T-helper 2 cell (primary cell): ENCODE data around the gene TMF1.
A peak's percentile ranks its signal among the peaks of the same experiment; 100 is the strongest.

Experiments used
- DNase-seq, 5 experiments: peaks; one replicate each; pipeline versions ENCODE4 v3.0.0 to v3.0.0-alpha.2; 2012 to 2022

The TMF1 gene

DNA sequence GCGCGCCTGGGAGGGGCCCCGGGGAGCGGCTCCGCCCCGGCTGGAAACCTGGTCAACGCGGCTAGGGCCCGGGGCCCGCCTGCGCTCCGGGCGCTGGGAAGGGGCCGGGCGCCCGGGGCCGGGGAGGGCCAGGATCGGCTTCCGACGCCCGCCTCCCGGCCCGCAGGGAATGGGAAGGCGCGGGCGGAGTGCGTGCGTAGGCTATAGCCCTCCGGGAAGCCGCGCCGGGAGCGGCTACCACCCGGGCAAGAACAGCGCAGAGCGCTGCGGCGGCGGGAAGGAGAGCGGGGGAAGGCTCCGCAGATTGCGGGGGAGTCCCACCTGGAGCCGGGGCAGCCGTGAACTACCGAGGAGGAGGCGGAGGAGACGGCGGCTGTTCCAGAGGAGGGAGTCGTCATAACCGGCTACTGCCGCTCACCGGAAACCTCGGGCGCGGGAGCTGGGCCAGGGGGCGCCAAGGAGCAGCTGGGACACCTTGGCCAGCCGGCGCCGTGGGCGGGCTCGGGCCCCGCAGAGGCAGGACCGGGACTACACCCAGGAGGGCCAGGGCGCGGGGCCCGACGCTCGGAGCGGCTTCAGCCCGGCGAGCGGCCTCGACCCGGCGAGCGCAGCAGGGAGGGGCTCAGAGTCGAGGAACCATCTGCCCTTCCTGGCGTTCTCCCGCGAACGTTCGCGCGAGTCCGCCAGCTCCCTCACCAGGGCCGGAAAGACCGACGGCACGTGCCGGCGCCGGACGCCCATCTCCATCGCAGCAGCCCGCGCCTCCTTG lies 38.7 kb downstream of the TMF1 start, which contains the start of gene EOGT:
EOGT (minus strand) TSS at position 432 of the 769 bp plus-strand sequence. CDS start 3,838 bp downstream, outside the sequence.
- DNase-seq, result peak; percentile 65 to 85 (median 73)

DNA sequence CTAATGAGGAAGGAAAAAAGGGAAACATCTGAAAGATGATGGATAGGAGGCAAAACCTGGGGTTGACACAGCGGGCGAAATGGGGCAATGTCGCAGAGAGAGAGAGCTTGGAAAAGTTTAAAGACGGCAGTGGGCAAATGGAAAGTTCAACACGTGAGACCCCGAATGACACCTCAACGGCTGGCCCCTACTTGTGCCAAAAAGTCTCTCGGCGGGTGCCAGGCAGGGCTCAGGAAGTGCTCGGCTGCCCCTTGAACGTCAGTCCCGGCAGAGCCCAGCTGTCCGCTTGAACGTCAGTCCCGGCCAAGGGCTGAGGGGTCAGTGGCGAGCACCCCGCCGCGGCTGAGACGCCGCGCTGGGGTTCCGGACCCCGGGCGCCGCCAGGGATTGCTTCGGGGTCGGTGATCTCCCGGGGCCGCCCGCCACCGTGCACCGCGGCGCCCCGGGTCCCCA lies 39.3 kb downstream of the TMF1 start:
- peak in 1 of 5 experiments; percentile 10 for DNase-seq

DNA sequence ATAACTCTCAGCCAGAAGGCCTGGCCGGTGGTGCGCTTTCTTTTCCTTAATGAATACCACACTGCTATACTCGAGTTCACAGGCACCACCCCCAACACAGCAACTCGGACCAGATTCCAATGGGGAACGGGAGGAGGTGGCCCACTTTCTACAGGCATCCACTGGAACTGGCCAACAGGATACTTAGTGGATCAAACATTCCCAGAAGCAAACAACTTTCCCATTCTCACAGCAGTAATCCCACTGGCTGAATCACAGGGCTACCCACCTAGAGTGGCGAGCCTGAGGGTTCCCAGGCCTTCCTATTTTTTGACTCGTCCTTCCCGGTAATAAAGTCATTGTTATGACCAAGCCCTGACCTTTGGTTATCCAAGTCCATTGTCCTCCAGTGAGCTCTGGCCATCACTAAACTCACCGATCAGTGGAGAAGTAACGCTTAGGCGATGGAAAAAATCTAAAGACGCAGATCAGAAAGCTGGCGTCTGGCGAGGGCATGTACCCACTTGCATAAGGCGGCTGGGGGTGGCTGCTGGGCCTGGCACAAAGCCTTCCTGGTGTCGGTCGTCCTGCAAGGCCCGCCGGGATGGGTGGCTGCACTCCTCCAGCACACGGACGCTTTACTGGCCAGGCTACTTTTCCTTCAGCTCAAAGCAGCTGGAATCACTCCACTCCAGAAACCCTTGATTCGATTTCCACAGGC lies 39.9 kb downstream of the TMF1 start:
- no peak for DNase-seq

DNA sequence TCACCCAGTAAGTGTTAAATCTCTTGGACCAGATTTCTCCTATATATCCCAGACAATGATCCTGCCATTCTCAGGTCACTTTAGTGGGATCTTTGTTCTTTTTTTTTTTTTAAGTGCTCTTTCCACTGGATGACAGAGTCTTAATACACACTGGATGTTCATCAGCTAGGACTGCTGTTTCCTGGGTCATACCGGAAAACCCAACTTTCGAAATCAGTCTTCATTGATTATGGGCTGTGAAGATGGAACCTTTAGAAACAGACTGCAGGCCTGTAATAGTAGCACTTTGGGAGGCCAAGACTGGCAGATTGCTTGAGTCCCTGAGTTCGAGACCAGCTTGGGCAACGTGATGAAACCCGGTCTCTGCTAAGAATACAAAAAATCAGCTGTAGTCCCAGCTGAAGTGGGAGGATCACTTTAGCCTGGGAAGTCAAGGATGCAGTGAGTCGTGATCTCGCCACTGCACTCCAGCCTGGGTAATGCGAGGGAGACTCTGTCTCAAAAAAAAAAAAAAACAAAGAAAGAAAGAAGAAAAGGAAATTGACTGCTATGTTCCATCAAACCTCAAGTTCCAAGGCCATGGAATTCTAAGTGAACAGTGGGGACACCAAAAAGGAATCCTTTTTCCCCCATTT lies 40.9 kb downstream of the TMF1 start:
- DNase-seq, result no peak

DNA sequence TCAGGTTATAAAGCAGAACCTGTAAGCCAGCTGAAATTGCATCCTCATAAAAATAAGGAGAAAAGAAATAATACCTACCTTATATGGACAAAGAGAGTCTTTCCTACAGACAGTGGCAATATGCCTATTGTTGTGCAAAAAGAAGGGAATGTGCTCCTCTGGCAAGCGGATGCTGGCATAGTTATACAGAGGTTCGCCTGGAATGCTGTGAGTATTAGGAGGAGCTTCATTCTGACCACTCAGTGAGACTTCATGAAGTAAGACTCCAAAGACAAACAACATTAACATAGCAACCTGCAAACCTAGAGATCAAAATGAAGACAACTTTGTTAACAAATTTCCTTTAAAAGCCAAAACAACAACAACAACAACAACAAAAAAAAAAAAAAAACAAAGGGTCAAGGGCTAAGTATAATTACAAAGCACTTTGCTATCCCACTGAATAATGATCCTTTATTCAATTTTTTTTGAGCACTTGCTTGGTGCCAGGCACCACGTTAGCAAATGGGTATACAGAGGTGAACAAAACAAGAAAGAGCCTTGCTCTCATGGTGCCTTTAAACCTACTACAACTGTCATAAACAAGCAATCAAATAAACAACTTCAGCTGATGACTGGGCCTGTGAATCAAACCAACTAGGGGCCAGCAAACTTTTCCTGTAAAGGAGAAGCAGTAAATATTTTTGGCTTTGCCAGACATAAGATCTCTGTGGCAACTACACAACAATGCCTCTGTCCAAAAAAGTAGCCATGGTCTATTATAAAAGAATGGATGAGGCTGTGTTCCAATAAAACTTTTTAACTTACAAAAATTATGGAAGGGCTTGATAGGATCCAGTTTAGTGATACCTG lies 42.3 kb downstream of the TMF1 start:
- no peak for DNase-seq

DNA sequence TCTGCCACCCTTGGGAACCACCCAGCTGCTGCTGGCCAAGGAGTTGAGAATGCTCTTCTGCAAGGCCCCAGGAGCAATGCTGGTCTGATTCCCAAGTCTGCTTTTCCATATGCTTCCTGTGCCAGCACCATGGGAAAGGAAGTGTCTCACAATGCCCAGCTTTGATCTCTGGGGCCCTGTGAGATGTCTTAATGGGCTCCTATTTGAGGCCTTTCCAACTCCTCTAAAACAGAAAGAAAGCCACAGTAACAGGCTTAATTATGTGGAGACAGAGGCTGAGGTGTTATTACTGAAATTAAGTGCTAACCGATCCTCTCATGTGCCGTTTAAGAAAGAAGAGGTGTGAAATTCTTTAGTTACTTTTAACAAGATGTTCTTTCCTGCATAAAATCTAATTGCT lies 43.2 kb downstream of the TMF1 start:
- no peak for DNase-seq

DNA sequence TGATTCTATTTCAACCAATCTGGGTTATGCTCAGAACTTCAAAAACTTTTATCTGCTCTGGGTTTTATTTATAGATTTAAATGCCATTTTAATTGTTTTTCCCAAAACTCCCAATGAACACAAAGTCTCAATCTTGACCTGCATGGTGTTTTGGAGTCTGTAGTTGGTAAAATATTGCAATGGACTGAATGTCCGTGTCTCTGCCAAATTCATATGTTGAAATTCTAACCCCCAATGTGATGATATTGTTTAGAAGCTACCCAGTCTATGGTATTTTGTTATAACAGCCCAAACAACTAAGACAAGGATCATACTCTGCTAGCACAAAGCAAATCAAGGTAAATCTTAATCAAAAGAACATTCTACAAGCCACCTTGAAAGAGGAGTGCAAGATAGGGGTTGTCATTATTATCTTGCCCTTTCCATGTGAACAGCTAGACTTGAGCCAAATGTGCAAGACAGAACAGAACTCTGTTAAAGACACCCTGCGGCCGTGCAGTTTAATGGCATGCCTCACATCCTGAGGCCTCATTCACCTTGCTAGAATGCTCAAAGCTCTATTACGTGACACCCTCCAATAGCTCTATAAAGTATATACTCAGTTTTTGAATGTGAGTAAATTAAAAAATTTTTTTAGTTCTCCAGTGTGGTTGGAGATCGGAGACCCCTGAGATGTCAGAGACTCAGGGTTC lies 46.2 kb downstream of the TMF1 start:
- no peak for DNase-seq

DNA sequence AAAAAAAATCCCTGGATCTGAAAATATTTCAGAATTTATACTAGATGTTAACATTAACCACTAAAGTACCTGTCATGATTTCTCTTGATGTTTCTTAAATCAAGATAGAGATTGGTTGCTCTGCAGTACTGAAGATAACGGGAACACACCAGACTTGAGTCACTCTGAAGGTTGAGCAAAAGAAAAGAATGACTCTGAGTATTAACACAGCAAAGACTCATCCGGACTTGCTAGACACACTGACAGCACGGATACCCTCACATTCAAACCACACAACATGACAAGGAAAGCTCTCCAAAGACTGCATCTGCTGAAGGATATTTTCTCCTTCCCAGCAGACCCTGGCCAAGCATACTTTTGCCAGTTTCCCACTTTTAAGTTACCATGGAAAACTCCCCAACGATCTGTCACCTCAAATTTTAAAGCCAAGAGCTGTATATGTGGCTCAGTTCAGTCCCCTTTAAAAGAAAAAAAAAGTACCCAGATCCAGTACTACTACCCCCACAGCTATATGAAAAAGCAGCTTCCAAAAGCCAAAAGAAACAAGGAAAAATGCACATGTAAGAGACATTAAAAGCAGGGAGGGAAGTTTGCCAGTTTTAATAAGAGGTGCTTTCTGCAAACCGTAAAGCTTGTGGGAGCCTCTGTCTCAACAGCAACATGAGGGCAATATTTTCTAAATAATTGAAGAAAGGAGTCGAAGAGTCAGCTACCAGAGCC lies 46.9 kb downstream of the TMF1 start:
- DNase-seq, result no peak

DNA sequence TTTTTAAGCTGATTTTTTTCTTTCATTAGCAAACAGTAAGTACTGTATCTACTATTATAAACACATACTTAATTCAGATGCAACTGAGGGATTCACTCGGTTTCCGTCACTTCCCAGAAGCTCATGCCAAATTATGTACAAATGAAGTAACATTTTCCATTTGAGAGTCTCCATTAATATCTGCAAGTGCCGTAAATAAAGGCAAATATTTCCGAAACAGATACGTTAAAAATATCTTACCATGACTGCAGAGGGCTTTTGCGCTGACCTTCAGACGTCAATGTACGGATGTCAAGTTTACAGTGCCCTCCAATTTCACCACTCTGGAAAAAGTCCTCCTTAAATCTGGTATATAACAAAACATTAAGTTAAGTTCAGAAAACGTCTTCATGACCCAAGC lies 48.0 kb downstream of the TMF1 start:
- DNase-seq, result no peak

DNA sequence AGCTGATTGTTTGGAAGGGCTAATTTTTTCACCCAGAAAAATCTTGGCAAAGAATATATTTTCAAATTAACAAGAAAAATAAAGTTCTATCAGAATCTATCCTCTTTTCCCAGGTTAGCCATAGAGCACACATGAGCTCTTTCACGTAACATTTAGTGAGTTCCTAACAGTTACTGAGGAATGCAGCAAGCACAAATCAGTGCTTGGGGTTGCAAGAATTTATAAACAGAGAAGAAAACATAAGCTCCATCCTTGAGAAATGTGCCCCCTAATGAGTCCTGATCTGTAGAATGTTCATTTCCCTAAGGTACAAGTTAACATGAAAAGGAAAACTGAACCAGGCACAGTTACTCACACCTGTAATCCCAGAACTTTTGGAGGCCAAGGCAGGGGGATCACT lies 52.5 kb downstream of the TMF1 start:
- no peak for DNase-seq

DNA sequence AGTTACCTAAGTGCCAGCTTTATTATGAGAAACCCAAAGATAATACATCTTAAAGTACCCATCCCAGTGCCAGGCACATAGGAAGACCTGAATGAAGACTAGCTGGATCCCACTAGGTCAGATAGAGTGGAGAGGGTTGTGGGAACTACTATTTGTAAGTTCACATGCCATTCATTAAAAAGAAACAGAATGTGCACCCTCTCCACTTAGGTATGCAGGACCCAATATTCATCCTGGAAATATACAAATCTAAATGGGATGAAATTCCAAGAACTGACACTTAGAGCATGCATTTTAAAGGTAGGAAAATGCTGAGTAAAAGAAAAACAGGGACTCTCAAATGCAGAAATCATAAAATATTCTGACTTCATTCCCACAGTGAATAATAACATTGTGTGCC lies 53.0 kb downstream of the TMF1 start:
- no peak for DNase-seq

DNA sequence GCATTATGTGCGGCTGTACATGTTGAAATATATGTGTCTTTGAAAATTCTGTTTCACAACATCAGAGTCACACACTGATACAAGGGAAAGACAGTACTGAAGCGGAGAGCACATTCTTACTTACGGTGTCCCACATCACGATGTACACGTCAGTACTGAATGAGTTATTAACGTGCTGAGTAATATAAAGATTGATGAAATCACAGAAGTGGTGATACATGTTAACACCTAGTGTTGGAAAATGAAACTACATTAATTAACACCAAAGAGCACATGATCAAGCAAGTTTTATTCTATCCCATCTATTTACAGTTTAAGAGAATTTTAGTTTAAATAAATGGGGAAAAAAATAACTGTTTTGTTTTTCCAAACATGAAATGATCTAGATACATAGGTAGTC lies 54.2 kb downstream of the TMF1 start:
- peak in 1 of 5 experiments; percentile 93 for DNase-seq

DNA sequence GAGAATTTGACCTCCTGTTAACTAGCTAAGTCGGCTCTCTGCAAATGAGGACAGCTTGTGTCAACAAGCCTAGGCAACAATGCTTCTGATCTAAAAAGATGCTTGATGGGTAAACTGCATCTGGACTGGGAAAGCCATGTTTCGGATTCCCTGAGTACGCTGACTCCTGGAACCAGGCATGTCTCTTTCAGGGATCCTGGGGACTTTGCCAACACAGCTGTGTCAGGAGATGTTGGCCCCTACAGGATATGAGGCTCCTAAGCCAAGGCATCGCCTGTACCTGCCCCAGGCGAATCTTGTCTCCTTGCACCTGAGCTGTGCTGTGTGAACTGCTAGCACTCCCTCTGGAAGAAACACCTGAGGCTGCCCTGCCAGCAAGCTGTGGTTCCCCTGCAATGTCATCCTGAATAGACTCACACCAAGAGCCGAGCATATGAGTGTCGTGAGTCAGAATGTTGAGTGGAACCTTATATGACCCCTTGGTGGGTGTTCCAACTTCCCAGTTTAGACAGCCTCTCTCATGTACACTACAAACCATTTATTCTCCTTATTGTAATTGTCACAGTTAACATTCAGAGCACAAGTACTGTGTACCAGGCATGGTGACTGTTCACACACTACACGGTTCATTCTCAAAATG lies 55.7 kb downstream of the TMF1 start:
- DNase-seq, result peak in 1 of 5 experiments; percentile 57

DNA sequence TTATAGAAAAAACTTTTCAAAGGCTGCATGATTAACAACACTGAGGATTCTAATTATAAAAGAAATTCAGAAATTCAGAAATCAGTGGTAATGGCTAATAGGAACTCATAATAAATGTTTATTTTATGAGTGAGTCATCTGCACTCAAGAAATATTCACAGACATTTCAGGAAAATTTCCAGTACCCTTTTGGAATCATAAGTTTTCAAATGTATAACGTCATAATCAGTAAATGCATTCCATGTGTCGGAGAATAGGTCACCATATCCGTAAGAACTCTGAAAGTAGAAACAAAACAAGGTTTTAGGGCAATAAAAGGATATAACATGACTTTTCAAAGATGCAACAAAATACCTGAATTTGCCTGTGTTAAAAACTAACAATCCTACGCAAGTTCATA lies 63.4 kb downstream of the TMF1 start:
- no peak for DNase-seq

DNA sequence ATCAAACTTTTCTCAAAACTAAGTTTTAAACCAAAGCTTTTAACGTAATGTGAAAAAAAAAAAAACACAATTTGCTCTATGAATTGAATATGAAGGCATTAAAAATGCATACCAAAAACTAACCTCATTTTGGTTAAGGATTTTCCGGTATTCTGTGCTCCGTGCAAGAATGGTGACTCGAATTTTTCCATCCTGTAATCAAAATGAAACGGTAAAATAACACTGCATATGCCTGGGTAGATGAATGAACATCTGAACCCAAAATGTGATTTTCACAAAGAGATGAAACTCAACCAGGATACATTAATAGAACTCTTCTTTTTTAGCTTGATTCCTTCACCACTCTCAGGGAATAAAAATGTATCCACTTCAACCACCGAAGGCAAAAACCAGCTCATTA lies 64.8 kb downstream of the TMF1 start:
- DNase-seq, result no peak

DNA sequence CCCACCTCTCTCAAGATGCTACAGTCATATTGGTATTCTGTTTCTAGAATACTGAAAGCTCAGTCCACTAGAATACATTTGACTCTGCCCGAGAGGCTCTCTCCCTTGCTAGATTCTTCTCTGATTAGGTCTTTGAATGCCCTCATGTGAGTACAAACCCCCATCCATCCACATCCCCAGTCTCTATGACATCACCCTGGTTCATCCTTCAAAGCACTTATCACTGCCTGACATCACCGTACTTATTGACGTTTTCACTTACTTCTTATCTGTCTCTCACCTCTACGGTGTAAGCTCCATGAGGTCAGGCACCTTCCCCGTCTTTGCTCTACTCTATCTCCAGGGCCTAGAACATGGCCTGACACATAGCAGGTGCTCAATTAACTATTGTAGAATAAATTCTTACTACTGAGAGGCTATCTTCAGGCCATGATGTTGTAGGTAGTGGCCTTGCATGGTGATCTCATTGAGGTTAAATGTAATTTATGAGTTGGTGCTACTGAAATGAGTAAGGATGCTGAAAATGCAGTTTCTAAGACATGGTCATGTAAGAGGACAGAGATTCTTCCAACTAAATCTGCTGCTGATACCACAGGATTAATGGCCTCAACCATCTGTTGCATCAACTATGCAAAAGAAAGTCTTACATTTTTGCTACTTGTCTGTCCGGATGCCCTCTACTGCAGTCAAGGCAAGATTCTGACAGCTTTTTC lies 65.5 kb downstream of the TMF1 start:
- peak in 1 of 5 experiments; percentile 55 for DNase-seq

DNA sequence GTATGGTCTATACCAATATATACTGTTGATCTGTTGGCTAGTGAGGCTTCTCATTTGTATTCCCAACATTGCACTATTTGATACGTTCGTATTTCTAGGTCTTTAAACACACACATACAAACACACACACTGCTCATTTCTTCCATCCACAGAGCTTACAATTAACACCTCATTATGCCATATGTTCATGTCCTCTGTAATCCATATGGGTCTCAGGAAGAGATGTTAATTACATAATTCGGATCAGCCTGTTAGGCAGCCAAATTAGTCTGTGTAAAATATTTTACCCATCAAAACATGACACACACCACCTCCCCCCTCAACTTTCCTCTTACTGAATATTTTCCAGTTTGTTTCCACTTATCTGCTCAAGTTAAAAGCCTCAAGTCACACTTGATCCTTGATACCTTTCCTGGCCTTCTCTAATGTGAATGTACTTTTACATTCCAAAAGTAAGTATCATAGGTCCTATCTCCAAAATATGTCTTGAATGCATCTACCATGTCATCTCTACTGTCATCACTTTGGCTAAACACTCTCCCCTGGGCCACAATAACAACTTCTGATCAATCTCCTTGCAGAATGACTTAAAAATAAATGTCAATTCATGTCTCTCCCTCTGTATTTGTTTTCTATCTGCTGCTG lies 66.9 kb downstream of the TMF1 start:
- no peak for DNase-seq

DNA sequence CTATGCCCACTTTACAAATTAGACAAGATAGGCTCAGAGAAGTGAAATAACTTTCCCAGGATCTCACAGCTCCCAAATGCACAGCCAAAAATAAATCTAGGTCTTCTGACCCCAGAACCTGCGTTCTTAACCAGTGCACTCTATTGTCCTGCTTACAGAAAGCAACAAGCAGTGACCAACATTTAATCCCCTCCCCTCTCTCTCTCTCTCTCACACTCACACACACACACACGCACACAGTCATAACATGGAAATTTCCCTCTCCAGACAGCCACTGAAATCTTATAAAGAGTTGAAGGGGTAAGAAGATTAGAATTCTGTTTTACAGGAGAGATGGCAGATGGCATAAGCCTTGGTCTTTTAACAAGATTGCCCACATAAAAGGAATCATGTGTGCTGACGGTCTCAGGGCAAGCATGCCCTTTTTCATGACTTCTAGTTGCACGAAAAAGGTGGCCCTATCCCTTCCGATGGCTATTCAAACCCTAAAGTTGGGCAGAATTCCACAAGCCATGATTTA lies 68.1 kb downstream of the TMF1 start:
- no peak for DNase-seq

DNA sequence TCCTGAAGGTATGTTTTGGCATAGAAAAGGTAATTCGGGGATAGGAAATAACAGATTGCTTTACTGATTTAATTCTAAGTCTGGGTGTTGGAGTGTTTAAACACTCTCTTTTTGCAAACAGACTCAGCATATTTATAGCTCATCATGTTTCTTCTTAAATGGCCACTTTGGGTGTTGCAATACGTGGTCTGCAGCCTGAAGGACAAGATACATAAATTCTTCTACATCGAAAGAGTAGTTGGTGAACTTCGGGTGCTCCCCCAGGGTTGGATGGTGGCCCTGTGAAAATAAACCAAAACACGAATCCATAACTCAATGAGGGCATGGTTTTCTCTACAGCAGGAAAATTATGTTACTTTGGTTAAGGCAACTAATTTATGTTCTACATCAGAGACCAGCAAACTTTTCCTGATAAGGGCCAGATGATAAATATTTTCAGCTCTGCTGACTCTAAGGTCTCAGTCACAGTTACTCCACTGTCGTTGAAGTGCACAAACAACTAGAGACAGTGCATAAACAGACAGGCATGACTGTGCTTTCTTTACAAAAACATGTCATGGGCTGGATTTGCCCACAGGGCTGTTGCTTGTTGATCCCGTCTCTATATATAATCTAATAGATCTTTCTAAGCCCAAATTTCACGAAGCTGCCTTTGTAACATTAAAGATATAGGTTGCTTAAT lies 74.5 kb downstream of the TMF1 start:
- DNase-seq, result no peak
